CD4-positive, alpha-beta T cell treated with Interferon alpha-2 for 1 hour (primary cell): Measurements from ENCODE around the gene FRAT2.
"Not testable (repeated sequence)": the region's sequence is repeated elsewhere in the genome, so short reads cannot be mapped to it uniquely, and the experiment has no call there.

ENCODE experiments used
- DNase-seq, 2 donors: peaks; one replicate each; pipeline ENCODE4 v3.0.0-alpha.2; 2020 to 2022

FRAT2 gene

DNA sequence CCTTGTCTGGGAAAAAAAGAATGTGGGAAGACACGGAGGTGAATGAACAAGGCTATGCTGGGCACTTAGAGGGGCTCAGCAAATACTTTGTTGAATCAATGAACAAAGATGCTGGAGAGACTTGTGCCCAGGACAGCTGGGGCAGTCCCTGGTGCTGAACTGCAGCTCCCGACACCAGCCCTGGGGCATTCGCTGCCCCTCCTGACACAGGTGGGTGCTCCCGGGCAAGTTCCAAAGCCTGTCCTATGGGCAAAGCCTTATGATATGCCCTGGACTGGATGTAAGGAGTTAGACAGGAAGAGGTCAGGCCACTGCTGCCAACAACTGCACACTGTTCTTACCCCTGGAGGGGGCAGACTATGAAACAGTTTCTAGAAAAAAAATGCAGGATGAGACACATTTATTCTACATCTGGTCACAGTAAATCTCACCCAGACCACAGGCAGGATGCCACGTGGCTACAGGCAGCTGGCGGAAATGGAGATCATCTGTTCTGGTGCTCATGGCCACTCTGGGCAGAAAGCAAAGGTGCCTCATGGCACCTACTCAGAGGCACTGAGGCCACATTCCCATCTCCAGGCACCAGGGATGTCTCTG lies 21.9 kb upstream of the FRAT2 start:
- DNase-seq, result no peak

DNA sequence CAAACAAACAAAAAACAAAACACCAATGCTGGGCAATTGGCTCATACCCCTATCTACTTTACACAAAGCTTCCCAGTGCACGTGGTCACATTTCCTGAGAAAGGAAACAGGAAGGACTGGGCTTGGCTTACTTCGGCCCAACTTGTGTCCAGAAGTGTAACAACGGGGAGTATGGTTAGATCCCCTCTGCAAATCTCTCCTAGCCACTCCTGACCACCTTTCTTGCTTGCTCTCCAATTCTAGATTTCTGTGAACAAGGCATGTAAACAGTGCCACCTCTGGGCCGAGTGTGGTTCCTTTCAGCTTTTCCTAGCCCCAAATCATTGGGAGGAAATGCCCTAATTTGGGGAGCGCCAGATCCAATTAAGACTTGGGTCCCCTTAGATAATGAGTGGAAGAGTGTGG lies 21.0 kb upstream of the FRAT2 start:
- DNase-seq, result no peak

DNA sequence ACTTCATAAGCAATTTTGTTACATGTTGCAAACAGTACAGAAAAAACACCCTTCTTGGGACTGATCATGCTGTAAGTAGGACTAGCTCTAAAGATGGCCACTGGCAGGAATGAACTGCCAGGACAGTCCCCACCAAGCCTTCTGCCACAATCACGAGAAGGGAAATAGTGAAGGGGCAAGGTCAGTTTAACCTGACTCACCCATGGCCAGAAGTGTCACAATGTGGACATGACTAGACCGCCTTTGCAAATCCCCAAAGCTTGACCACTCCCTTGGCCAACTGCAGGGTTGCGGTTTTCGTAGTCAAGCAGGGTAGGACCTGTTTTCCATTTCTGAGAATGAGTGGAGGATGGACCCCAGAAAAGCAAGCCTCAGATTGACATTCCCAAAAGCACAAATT lies 19.4 kb upstream of the FRAT2 start:
- peak in 1 of 2 donors; percentile 65 for DNase-seq

DNA sequence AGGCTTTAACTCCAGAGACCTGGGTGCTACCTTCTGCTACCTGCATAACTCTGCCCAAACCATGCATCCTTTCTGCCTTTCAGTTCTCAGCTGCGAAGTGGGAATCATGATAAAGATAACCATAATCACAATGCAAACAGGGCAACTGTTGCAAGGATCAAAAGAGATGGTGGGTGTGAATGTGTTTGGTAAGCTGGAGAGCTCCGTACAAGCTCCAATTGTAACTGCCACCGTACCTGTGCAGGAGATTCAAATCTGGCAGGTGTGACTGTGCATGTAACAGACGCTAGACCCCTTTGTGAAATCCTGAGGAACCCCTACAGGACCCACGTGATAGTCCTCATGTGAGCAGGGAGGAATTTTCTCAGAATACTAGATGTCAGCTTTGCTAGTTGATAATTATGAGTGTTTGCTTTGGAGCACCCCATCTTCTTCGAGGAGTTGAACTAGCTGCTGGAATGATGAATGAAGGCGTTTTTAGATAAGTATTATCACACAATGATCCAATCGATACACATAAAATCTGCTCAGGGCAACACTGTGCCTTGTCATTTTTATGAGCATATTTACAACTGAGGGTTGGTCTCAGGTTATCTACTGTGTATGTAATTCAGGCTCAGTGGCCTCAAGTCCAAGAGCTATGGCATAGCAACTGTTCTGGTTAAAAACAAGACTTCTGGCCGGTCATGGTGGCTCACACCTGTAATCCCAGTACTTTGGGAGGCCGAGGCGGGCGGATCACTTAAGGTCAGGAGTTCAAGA lies 15.4 kb upstream of the FRAT2 start:
- no peak for DNase-seq

DNA sequence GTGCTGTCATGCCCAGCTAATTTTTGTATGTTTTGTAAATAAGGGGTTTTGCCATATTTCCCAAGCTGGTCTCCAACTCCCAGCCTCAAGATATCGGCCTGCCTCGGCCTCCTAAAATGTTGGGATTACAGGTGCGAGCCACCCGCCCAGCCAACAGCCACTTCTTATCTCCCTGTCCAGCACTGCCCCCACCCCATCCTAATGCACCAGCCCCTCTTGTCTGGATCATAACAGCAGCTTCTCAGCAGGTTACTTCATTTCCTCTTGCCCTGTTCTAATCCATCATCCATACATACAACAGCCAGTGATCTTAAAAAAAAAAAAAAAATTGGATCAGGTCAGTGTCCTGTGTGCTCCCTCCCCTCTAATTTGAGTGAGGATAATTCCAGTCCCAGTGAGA lies 12.8 kb upstream of the FRAT2 start:
- no peak for DNase-seq

DNA sequence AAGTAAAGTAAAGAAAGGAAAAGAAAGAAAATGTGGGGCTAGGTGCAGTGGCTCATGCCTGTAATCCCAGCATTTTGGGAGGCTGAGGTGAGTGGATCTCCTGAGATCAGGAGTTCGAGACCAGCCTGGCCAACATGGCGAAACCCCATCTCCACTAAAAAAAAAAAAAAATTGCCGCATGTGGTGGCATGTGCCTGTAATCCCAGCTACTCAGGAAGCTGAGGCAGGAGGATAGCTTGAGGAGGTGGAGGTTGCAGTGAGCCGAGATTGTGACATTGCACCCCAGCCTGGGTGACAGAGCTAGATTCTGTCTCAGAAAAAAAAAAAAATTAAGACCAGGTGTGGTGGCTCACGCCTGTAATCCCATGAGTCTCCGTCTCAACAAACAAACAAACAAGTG lies 9.1 kb upstream of the FRAT2 start:
- DNase-seq, result not testable (repeated sequence)

DNA sequence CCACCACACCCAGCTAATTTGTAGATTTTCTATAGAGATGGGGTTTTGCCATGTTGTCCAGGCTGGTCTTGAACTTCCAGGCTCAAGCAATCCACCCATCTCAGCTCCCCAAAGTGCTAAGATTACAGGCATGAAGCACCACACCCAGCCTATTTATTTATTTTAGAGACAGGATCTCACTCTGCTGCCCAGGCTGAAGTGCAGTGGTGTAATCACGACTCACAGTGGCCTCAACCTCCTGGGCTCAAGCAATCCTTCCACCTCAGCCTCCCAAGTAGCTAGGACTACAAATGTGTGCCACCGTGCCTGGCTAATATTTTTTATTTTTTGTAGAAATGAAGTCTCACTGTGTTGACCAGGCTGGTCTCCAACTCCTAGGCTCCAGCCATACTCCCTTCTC lies 6.9 kb upstream of the FRAT2 start:
- no peak for DNase-seq

DNA sequence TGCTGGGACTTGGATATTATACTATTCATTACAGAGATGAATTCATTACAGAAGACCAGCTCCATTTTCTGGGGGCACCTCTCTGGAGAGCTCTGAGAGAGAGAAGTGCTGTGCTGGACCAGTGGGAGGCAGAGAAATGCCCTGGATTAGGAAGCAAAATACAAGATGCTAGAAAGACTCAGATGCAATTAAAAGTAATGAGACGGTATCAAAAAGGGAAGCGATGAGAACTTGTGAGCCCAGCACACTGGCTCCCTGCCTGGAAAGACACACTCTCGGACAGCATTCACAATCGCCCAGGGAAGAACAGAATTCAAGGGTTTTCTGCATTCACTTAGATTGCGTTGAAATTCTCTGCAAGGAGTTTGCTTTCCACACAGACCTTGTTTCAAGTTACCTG lies 3.5 kb upstream of the FRAT2 start:
- no peak for DNase-seq

DNA sequence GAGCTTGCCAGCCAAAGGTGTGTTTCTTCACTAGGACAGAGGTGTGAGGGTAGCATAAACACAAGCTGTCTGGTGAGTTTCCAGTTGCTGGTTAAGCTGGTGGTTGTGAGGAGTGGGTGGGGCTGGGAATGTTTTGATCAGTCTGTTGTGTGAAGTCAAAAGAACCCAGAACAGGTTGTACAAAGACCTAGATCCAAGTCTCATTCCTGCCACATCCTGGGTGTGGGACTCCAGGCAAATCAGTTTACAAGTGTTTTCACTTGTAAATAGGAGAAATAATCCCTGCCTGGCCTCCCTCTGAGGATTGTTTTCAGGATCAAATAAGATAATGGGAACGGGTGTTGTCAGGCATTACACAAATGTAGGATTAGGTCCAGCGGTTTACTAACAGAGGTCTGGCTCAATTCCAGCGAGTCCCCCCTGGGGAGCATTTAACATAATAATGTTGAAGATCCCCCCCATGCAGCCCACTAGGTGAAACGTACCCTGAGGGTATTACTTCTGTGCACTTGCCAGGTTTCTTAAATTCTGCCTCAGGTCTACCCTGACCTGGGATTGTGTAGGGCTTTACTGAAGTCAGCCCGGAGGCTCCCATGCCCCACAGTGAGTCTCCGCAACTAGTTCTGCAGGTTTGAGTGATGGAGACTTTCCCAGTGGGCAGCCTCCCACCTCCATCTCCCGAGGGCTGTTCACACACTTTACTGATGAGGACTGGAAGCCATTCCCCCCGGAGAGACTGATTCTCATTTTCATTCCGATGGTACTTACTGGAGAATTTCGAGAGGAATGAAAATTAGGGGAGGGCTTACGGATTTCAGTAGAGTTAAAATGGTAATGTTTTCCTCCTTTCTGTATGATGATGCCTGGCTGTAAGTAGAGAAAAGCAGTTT lies 2.7 kb upstream of the FRAT2 start:
- no peak for DNase-seq

DNA sequence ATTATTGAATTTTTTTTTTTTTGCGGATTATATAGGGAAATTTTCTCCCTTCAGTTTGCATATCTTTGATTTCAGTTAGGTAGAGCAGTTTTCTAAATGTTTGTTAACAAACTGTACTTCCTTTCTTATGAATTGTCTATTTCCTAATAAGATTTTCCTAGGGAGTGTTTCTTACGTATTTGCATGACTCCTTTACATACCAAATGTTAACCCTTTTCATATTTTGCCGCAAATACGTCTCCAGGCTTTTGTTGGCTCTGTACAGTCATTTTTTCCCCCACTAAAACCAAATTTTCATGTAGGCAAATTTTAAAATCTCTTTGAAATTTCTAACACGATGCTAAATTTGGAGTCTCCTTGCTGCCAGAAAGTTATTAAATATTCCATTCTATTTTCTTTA lies 1.9 kb upstream of the FRAT2 start:
- no peak for DNase-seq

DNA sequence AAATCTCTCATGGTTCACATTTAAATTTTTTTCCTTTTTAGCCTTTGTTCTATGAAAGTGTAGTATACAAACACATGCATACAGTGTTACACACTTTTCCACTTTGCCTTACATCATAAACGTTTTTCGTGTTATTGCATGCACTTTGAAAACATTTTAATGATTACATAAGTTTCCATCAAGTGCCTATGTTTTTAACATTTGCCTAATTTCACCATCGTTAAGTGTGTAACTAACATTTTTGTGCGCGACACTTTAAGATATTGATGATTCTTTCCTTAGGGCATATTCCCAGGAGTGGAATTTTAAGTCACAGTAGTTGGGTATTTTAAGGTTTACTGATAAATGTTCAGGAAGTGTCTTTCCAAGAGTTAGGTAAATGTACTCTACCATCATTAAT lies 1.5 kb upstream of the FRAT2 start:
- no peak for DNase-seq

DNA sequence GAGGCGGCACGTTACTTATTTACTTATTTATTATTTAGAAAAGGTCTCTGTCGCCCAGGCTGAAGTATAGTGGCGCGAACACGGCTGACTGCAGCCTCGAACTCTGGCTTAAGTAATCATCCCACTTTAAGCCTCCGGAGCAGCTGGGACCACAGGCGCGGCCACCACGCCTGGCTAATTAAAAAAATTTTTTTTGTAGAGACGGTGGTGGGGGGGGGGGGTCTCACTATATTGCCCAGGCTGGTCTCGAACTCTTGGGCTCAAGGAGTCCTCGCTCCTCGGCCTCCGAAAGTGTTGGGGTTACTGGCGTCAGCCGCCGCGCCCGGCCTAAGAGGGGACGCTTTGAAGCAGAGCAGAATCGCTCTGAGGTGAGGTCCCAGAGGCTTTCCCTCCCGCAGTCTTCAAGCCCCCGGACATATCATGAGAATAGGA lies 675 bp upstream of the FRAT2 start:
- DNase-seq, result no peak

DNA sequence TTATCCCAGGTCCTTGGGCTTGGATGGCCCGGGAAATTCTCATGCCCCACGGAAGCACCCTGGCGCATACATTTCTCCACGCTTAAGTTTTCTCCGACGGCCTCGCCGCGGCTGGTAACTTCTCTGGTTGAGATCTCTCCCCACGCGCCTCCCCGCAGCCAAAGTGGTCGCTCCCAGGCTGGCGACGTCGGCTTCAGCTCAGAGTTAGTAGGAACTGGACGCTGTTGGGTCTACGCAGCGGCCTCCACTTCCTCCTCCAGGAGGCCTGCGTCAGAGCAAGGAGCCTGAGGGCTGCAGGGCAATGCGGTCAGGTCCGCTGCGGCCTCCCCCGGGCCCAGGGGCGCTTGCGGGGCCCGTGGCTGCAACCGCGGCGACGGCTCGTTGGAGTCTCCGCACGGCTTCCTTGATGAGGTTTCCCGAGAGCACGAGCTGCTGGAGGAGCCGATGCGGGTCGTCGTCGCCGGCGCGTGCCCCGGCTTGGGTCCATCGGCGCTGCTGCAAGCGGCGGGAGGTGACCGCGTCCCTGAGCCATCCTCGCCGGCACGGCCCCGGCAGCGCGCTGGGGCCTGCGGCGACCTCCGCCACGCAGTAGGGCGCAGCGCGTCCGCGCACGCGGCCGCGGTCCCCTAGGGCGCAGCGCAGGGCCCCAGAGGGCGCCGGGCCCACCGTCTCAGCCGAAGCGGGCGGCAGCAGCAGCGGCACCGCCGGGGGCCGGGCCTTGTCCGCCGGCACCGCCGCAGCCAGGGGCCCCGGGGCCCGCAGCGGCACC lies 744 bp downstream of the FRAT2 start:
- DNase-seq, result peak; percentile 16 to 45

DNA sequence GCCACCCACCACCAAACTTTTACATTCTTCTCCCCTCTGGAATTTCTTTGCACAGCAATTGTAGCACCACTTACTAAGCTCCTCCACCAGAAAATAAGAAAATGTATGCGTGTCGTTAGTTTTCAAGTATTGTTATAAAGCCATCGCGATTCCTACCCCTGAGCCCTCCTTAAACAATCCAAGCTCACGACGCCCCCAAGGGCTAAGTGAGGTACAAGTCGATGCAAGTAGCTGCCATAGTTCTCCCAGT lies 1.3 kb downstream of the FRAT2 start:
- DNase-seq, result no peak

DNA sequence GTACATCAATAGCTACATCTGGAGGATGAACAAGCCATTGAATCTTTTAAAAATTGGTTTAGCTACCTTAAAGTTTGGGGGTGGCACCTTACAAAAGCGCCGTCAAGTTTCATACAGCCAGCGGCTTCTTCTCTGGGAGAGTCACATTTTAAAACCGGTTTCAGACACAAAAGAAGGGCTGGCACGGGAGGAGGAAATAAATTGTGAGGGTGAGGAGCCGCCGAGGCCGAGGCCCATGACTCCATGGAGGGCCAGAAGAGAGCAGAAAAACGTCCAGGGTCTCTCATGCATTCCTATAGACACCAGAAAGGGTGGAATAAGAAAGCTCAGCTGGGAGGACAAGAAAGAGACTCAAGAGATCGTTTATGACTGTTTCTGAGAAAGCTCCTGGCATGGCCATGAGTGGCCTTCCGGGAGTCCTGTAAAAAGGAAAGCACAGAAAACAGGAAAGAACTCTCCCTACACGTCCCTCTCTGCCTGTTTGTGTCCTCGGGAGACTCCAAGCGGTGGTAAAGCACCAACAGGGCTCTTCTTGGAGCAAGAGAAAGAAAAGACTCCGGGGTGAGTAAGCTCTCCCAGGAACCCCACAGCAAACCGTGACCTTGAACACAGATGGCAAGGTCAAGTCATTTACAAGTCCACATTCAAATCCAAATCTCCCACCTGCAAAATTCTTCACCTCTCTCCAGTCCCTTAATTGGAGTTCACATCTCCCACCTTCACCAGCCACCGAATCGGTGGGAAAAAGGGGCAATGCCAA lies 1.8 kb downstream of the FRAT2 start:
- DNase-seq, result no peak

DNA sequence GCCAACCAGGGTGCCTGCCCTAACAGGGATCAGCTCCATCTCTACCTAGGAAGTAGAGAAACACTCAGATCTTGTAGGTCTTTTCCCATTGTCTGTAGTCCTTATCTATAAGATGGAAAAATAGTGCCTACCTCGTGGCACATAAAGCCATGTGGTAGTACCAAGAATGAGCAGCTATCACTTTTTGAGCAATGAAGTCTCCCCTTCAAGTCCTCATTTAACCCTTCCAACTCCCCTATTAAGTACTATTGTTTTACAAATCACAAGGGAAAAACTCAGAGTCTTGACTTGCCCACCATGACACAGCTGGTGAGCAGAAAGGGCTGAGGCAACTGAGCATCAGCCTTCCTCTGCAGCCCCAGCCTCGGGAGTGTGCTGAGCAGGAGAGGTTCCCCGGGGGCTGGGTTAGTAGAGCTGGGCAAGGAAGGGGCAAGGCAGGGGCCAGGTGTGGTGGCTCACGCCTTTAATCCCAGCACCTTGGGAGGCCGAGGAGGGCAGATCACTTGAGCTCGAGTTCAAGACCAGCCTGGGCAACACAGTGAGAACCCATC lies 3.3 kb downstream of the FRAT2 start:
- no peak for DNase-seq

DNA sequence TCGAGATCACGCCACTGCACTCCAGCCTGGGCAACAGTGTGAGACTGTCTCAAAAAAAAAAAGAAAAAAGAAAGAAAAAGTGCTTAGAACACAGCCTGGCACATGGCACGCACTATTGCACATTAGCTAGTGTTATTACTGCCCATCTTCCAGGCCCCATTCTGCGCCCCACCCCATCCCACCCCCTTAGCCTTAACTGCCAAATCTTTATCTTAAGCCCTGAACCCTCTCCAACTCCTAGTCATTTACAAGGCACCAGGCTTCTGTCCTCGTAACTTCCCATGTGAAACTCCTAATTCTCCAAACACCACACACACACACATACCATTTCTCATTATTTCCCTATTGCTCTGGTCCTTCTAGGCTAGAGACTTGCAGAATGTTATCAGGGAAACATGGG lies 4.8 kb downstream of the FRAT2 start:
- DNase-seq, result no peak

DNA sequence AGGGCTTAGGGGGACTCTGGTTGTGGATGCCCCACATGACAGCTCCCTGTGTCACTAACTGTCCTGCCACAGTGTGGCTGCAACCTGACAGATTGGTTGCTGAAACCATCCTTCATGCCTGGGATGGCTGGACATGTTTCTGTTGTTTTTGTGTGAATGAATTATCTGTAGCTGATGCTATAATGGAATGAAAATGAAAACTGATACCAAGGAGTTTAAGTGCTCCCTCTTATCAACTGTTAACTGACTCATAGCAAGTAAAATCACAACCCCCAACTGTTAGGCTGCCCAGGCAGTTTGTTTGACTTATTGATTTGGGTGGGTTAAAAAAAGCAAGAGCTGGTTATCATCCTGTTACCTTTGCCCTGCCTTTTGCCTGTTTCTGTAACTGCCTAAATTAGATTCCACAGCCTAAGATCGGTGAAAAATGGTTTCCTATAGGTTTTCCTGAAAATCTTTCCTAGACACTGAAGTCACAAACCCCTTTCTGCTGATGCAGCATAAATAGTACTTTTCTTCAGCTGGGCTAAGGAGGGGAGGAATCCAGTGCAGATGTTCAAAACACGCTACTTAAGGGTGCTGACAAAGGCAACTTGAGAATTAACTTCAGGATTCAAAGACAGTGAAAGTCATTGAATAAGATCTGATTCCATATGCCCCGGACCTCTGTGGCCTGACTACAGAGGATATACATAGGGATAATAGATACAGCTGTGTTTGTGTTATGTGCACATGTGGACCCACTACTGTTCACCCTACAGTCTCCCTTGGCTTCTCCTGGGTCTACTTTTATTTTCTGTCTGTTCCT lies 5.7 kb downstream of the FRAT2 start:
- no peak for DNase-seq

DNA sequence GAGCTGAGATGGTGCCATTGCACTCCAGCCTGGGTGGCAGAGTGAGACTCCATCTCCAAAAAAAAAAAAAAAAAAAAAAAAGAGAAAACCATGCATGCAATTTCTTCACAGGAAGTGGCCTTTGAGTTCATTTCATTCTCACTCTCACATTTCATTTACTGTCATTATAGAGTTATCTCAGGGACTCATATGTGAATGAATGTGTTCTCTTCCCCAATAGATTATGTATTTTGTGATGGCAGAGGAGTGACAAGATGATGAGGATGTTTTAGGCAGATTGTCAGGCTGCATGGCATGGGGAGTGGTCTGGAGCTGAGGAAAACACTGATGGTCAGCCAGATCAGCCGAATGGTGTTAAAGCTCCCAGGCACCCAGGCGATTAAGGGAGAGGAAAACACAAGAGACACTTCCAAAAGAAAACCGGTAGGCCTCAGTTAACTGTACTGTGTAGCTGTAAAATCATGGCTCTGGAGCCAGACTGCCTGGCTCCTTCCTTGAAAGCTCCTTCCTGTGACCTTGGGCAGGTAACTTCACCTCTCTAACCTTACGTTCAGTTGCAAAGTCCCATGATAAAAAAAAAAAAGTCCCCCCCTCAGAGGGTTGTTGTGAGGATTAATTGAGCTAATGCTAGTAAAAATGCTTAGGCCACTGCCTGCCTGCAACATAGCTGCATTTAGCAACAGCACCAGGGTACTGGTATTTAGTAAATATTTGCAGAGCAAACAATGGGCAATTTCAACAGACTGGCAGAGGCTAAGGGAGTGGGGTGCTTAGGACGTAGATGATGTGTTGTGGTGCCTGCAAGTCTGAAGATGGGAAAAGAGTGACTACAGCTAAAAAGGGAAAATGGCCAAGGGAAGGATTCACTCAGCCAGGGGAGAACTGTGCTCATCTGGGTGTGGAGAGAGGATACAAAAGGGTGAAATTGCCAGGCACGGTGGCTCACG lies 6.9 kb downstream of the FRAT2 start:
- DNase-seq, result no peak

DNA sequence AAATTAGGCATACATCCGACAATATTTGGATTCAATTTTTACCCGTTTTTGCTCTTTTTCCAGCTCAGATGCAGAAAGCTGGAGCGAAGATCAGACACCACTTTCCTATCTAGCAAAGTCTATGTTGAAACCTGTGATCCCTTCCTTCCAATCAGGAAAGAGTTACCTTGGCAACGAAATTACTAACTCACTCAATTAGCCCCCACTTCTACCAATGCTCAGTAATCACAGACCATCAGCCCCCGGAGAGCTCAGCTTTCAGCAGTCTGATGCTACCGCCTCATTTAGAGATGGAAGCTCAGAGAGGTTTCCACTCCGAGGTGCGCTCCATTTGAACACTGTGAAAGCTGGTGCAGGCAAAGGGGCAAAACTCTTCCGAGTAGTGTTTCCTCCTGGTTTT lies 8.8 kb downstream of the FRAT2 start:
- DNase-seq, result no peak
